Activated CD4-positive, alpha-beta T cell treated with anti-CD3 and anti-CD28 coated beads for 24 hours (primary cell): ENCODE data around the gene SORCS2.

ENCODE experiments used
- DNase-seq, 2 donors: peaks; one replicate each; pipeline ENCODE4 v3.0.0-alpha.2; 2020; ENCODE audit warnings: low read depth in 2 of 2

The SORCS2 gene

DNA sequence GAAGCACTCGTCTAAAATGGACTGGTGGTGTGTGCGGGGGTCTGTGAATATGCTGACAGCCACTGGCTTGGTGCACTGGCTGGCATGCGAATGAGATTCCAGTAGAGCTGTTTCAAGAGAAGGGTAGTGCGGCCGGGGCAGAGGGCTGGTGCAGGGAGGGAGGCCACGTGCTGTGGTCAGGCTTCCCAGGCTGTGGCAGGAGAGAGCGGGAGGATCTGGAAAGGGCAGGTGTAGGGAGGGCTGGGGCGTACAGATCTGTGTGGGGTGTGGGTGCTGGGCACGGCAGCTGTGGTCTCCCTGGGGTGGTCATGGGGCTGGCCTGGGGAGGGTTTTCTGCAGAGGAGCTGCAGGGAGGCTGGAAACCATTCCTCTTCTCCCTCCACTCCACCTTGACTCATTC lies 30.2 kb downstream of the SORCS2 start:
- DNase-seq, result no peak

DNA sequence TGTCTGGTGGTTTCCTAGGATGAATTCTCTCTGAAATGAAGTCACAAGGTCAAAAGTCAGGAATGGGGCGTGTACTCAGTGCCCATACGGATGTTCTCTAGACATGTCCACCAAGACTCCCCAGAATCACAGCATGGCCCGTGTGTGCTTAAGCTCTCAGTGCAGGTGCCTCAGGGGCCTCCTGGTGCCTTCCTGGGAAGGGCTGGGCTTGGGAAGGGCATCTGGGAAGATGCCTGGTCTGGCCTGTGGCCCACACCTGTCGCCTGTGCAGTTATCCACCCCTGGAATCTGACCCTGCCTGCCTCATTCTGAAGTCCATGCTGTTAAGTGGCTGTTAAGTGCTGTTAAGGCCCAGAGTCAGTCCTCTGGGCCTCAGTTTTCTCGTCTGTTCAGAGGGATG lies 31.2 kb downstream of the SORCS2 start:
- DNase-seq, result no peak

DNA sequence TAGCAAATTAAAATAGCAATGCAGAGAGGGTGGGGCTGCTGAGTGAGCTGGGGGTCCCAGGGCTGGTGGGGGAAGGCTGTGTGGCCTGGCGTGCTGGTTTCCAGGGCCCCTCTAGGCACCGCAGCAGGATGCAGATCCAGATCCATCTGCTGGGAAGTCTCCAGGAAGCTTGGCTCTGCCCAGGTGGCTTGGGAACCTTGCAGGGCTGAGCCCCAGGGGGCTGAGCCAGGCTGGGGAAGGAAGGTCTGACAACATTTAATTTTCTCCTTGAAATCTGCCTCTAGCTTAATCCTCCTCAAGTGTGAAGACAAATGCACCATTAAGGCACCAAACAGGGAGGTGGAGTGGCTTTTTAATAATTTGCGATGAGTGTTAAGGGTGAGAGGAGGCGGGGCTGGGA lies 31.7 kb downstream of the SORCS2 start:
- DNase-seq, result no peak

DNA sequence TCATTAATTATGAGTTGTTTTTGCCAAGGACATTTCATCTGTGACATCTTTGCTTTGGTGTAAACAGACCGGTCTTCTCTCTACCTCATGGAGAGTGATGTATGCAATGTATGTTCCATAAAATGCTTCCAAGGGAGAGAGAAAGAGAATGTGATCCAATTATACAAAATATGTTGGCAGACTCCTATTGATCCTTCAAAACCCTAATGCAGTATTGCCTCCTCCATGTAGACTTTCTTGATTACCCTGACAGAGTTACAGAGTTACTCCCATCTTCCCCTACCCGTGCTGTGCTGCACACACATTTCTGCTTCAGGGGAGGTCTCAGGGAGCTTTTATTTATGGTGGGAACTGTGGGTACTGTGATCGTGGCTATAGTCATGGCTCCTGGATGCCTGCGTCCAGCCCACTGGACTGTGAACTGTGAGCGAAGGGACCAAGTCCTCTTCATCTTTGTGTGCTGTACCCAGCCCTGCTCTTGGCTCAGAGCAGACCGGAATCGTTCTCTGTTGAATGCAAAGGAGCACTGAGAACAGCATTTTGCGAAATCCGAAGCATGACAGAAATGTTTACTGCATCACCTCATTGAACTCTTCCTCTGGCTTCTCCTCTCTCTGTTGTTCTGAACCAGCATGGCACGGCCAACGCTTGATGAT lies 32.7 kb downstream of the SORCS2 start:
- no peak for DNase-seq

DNA sequence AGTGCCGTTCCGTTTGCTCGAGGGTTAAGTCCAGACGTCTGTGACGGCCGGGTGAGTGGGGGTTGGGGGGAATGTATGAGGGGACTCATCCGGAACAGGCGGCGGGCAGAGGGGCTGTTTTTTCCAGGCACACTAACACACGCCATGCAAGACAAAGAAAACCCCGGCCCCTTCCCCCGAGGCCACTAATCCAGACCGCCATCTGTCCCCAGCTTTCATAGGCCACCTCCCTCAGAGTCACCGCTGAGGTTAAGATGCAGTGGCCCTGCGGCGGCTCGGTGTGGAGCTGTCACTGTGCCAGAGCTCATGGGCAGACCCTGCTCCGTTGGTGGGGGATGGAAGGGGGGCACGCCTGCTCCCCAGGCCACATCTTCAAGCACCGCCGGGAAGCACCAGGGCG lies 34.1 kb downstream of the SORCS2 start:
- DNase-seq, result no peak

DNA sequence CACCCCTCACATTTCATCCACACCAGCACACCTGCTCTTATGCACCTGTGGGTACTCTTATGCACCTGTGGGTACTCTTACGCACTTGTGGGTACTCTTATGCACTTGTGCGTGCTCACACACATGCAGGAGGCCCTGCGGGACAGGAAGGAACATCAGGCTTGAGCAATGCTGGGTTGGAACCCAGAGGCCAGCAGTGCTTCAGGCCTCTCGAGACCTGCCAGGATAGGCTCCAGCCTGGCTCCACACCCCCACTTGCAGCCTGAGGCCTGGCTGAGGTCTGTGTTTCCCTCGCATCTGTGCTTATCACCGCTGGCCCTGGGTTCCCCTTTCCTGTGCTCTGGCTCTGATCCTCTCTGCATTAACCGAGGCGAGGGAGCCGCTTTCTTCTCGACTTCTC lies 34.7 kb downstream of the SORCS2 start:
- DNase-seq, result no peak

DNA sequence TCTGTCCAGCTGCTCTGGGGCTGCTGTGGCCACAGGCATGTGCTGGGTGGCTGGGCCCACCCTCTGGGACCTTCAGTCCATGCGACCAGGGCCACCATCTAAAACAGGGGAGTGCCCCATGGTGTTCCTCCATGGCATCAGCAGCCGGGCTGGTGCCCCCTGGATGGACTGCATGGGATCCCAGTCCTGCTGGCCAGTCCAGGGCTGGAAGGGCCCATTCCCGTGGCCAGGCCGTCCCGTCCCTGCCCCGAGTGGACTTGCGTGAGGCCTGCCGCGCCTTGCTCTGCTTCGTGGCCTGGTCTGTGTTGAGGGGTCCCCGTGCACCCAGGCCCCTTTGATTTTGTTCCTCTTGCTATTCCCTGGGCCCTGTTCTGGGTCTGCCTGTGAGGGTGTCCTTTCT lies 36.4 kb downstream of the SORCS2 start:
- DNase-seq, result no peak

DNA sequence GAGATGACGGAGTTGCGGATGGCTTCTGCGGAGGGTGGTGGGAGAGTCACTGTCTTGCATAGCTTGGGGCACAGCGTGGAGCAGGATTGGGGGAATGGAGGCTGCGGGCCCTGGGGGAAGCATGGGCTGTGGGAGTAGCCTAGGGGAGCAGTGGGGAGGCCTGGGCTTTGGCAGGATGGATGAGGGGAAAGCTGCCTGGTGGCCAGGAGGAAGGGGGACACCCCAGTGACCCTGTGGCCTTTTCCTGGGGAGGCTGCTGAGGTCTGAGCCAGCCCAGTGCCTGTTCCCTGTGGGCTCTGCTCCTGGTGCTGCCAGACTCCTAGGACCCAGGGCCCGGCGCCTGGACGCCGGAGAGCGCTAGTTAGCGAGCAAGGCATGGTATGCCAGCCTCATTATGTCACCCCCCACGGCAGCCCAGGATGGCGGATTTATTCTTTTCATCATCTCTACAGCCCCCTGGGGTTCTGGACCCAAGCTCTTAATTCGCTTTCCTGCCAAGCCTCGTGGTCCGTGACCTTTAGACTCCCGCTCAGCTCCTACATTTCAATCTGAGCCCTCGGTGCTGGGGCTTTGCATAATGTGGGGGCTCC lies 39.8 kb downstream of the SORCS2 start:
- DNase-seq, result no peak

DNA sequence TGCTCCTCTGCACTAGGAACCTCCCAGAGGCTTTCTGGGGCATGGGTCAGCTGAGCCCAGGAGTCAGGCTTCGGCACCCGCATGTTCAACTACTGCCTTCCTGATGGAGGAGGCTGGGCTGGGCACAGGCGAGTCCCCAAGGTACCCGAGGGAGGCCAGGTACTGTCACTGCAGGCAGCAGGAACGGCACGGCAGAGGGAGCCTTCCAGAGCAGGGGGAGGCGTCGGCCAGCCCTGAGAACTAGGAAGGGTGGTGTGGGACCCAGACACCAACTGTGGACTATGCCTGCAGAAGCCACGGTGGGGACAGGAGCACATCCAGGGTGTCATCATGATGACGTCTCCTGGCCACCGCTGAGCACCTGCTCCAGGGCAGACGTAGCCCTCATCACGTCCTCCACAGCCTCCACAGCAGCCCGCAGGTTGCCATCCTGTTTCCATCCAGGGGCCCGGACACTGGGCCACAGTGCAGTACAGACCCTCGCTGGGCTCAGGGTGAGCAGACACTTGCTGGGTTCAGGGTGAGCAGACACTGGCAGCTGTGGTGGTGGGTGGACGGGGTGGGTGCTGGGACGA lies 40.8 kb downstream of the SORCS2 start:
- DNase-seq, result no peak

DNA sequence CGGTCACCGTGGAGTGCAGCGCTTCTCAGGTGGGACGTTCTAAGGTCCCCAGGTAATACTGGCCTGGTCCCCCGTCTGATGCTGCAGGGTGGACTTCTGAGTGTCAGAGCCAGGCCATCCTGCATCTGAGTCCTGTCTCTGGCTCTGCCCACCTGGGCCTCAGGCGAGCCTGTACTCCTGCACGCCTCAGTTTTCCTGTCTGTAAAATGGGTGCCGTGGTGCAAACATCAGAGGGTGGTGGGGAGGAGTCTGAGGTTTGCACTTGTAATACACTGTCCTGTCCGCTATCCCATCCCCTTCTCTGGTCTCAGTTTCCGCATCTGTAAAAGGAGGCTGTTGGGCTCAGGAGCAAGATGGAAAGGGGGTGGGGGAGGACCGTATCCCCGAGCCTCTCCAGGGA lies 41.3 kb downstream of the SORCS2 start:
- no peak for DNase-seq

DNA sequence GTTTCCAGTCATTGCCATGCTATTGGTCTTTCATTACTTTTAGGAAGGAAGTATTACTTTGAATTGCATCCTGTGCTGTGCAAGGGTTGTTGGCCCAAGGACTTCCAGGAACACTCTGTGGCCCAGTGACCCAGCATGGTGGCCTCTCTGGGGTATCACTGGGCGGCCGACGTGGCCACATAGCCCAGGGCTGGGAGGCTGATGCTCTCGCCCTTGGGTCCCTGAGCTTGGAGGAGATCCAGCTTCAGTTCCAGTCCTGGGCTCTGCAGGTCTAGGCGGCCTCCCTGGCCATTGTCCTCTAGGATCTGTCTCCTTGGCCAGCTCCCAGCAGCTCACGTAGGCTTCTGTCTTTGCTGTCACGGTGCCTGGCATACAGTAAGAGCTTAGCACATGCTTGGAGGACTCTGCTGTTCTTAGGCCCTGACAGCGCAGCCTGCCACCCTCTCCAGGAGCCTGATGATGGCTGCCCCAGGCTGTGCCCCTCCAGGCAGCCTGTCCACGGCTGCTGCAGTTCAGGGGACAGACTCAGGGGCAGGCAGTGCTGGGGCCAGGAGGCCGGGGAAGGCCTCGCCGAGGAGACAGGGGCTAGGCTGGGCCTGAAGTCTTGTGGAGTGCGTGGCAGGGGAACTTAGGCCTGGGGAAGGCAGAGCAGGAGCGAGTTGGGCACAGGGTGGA lies 42.2 kb downstream of the SORCS2 start:
- no peak for DNase-seq

DNA sequence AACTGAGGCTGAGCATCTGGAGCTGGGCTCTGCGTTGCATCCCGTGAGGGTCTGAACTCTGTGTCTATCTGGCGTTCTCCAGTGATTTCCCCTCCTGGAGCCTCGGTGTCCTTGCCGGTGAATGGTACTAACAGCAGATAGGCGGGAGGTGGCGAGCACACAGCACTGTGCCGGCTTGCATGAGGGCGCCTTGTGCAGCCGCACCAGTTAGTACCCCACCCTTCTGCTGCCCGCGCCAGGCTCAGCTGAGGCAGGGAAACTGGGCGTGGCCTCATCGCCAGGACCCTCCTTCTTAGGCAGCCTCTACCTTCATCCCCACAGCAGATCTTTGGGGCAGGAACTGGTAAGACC lies 42.7 kb downstream of the SORCS2 start:
- no peak for DNase-seq

DNA sequence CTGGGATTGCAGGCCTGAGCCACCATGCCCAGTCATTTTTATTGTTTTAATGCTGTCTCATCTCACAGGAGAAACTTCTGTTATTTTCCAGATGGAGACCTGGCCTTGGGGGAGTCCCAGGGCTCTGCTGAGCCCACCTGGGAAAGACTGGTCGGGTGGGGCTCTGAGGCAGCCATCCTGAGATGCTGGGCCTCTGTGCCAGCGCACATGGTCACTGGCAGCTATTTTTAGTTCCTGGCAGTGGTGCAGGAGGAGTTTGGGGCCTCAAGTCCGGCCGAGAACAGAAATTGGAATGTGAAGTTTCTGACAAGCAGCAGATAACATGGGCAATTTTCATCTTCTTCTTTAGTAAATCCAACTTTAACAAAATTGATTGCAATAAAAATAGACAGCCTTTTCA lies 44.5 kb downstream of the SORCS2 start:
- DNase-seq, result no peak

DNA sequence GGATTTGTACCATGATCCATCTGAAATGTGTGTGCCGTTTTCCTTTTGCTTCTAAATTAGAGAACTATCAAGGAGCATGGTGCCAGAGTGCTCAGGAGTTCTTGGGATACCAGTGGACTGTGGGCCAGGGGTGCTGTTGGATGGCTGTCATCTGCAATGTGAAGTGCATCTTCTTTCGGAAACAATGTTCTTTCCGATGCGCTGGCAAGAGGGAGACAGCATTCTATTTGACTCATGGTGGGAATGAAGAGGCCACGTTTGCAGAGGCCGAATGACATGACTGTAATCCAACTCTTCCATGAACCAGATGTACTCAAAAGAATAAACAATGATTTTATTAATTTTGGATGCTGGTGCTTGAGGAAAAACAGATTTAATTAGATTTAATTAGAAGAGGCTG lies 45.5 kb downstream of the SORCS2 start:
- DNase-seq, result no peak

DNA sequence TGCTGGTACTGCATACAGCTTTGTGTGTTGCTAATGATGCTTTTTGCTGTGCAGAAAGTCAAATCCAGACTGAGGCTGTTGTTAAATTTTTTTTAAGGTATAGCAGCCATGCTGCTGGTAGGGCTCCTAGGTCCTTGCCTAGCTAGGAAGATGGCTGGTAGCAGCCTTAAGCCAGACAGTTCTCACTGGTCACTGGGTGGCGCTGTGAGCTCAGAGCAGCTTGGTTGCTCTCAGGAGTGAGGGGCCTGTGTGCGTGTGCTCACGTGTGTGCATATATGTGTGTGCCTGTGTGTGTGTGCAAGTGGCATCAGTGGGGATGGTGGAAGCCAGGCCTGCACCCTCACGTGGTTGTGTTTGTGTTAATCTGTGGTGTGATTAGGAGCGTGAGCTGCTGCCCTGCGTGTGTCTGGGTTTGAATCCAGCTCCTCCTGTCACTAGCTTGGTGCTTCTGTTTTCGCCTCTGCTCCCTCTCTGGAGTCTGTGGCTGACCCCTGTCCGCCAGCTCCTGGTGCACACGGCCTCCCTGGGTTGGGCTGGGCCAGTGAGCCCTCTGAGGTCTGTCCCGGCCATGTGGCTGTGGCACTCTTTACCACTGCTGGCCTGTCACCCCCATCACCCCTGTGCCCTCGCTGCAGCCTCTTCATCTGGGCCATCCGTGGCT lies 46.1 kb downstream of the SORCS2 start:
- no peak for DNase-seq

DNA sequence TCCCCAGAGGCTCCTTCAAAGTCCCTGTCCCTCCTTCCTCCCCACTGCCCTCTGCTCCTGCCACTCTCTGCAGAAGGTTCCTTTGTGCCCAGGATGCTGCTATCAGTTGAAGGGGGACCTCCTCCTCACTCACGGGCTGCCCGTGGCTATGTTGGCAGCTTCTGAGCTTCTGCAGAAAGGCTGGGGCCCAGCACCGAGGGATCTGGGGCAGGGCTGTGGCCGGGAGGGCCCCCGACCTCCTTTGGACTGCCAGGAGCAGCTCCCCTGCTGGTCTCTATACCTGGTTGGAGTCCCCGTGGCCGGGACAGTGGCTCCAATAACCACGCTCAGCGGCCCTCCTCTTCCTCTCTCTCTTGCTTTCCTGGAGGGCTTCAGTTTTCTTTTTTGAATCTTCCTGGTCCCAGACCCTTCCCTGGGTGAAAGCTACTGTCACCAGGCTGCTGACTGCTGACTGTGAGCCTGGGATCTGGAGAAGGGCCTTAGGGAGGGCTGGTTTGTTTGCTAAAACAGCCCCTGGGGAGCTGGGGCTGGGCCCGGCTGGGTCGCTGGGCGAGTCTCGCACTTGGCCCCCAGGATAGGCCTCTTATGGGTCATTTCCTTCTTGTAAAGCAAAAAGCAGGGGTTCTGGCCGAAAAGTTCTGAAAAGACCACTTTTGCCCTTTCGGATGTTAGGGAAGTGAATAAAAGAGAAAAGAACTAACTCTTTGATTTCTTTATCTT lies 46.9 kb downstream of the SORCS2 start:
- DNase-seq, result no peak

DNA sequence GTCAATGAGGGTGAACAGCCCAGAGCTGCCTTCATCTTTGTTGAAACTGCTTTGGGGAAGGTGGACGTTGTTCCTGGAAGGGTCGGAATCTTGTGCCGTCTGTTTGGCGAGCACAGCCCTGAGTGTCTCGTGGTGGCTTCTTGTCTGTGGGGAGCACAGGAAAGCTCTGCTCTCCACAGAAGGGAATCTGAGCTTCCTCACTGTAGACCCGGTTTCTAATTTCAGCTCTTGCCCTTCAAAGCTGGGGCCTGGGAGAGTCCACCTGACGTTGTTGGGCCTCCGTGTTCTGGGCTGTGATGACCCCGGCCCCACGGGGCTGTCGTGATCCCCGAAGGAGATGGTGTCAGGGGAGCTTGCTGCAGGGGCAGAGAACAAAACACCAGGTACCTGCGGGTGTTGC lies 47.5 kb downstream of the SORCS2 start:
- no peak for DNase-seq

DNA sequence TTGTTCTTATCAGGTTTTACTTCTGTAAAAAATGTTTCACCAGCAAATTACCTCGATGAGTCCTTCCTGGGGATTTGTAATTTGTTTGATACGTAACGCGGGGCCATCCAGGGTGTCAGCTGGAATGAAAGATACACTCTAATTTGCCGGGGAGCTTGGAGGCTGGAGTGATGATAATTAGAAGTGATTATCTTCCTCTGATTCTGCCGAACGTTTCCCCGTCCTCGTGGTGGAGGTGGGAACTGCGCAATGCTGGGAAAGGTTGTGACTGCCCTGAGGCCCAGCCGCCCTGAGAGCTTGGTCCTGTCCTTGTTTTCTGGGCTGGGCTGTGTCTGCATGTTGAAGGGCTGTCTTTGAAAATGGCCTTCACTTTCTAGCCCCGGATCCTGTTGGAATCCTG lies 48.0 kb downstream of the SORCS2 start:
- DNase-seq, result no peak

DNA sequence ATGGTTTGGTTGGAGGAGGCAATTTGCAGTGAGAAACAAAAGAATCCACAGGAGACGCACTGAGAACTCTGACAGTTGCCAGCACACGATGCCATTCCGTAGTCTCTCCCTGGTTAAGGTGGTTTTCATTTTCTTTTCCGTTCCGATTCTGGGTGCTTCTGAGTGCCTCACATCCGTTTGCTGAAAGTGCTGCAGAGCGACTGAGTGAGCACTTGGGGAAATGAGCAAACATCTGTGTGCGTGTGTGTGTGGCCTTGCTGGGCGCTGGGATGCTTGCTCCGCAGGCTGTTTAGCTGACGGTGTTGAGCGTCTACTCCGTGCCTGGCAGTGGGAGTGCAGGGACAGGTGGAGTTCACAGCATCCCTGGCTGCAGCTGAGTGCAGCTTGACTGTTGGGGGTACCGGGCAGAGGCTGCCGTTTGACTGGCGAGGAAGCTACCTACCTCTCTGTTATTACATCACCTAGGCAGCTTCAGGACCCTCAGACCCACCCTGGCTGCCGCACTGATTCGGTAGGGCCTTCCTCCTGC lies 49.3 kb downstream of the SORCS2 start:
- no peak for DNase-seq

DNA sequence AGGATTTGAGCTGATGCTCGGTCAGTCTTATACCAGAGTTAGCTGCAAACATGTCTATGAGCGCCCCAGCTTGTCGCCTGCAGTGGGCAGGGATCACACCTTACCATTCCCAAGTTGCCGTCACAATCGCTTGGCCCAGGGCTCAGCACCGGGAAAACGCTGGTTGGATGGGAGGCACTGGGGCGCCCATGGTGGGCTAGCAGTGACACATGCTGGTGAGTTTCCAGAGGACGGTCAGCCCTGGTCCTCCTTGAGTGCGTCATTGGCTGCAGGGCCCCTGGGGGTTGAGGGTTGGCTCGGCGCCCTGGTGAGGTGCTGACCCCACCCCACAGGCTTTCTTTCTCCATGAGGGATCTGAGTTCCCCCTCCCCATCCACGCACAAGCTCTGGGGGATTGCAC lies 50.4 kb downstream of the SORCS2 start:
- DNase-seq, result no peak

DNA sequence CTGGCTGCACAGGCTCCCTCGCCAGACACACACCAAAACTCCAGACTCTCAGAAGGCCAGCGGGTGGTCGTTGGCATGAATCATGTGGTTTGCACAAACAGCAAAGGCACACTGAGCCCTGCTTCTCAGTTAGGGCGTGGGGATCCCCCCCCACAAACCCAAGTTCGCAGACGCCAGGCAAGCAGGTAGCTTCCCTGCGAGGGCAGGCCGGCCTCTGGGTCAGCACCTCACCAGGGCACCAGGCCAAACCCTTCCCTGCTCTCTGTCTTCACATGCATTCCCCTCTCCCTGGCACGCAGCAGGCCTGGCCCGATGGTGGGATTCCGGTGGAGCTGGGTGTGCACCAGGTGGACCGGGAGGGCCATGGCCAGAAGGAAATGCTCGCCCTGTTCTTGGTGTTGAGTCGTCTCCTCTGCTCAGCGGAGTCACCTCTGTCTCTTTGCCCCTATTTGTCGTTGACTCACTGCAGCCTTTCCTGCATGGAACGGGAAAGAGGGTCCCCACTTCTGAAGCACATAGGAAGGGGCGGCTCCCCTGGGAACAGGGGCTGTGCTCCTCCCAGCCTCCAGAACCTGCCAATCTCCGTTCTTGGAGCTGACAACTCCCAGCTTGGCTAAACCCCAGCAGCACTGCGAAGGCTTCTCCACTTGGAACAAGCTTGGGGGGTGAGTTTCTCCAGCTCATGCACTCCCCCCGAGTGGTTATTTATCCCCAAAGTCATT lies 51.4 kb downstream of the SORCS2 start:
- DNase-seq, result no peak
